GM21526 (cell line): ENCODE measurements around the gene KCNF1.

Experiments
- ATAC-seq: cut with Tn5 transposase; IDR thresholded peaks from one replicate; pipeline ENCODE4 v1.9.1; 2021; ENCODE audit warnings: moderate library complexity; ENCODE audit not compliant: unreplicated experiment, low FRiP score

The KCNF1 gene

GRCh38 chr2:10901160-10901939 lies 10.4 kb upstream of the KCNF1 start:
- no peak for ATAC-seq

GRCh38 chr2:10903861-10904210 lies 7.9 kb upstream of the KCNF1 start:
- no peak for ATAC-seq

GRCh38 chr2:10904455-10904854 lies 7.3 kb upstream of the KCNF1 start:
- no peak for ATAC-seq

GRCh38 chr2:10905006-10905861 lies 6.5 kb upstream of the KCNF1 start:
- ATAC-seq: no peak

- no peak for ATAC-seq
These were observed 5.9 kb upstream of the KCNF1 start for GRCh38 chr2:10905862-10906143.

- no peak for ATAC-seq
These were observed 4.7 kb upstream of the KCNF1 start for GRCh38 chr2:10906926-10907625.

- no peak for ATAC-seq
These were observed 3.5 kb upstream of the KCNF1 start for GRCh38 chr2:10908195-10908594.

- no peak for ATAC-seq
These were observed 2.4 kb upstream of the KCNF1 start for GRCh38 chr2:10909050-10909995.

GRCh38 chr2:10909996-10910341 lies 1.8 kb upstream of the KCNF1 start:
- ATAC-seq: no peak

GRCh38 chr2:10910625-10911024 lies 1.1 kb upstream of the KCNF1 start:
- ATAC-seq: no peak

GRCh38 chr2:10912076-10912731 lies 470 bp downstream of the KCNF1 start:
- ATAC-seq: no peak

GRCh38 chr2:10912796-10913455 lies 1.2 kb downstream of the KCNF1 start:
- no peak for ATAC-seq

- ATAC-seq: no peak
These were observed 2.0 kb downstream of the KCNF1 start for GRCh38 chr2:10913501-10914271.

GRCh38 chr2:10914272-10914693 lies 2.5 kb downstream of the KCNF1 start:
- no peak for ATAC-seq

- ATAC-seq: no peak
These were observed 3.5 kb downstream of the KCNF1 start for GRCh38 chr2:10915236-10915635.

- ATAC-seq: no peak
These were observed 4.1 kb downstream of the KCNF1 start for GRCh38 chr2:10915731-10916276.

- ATAC-seq: no peak
These were observed 5.2 kb downstream of the KCNF1 start for GRCh38 chr2:10916953-10917352.

- ATAC-seq: no peak
These were observed 6.2 kb downstream of the KCNF1 start for GRCh38 chr2:10917927-10918326.
